A673 (cell line): ENCODE results near the gene KCNJ4. TPM values are rescaled to one million over a fixed set of nuclear protein-coding genes. Genes with fewer than 3 reads are reported as not detected.

Experiments
- Bru-seq: library from RNA; stranded (reverse); fragments of 400-500 nt; gene quantifications from one replicate; lab custom pipeline; 2021; lab: Mats Ljungman, UMichigan
- BruChase-seq, 2 experiments: library from RNA; stranded (reverse); fragments of 400-500 nt; gene quantifications; one replicate each; lab custom pipeline; 2021; lab: Mats Ljungman, UMichigan
- BruUV-seq: library from RNA; stranded (reverse); fragments of 400-500 nt; replicated peaks from 2 replicates; lab custom pipeline; 2021; lab: Mats Ljungman, UMichigan
- CTCF ChIA-PET: fragments of 300-600 bp; sonication (Branson Sonifier 250); formaldehyde crosslinking; loops from one replicate; lab custom pipeline; 2022; ENCODE audit warnings: antibody characterized with exemption; lab: Charles Lee
- POLR2A ChIA-PET: fragments of 300-600 bp; sonication (Branson Sonifier 250); formaldehyde crosslinking; loops from one replicate; lab custom pipeline; 2022; ENCODE audit warnings: antibody characterized with exemption; ENCODE audit not compliant: low non-redundant PET; lab: Charles Lee
- DNase-seq: peaks from one replicate; pipeline ENCODE4 v3.0.0-alpha.2; 2015; ENCODE audit warnings: low spot score
- H3K27ac ChIP-seq: fragments of 200-600 bp; sonication (generic); 2 replicates; pipeline ENCODE4 v1.5.1; 2016; ENCODE audit warnings: mixed run types, low read depth, mild to moderate bottlenecking, mixed read lengths, antibody characterized with exemption, low read length; ENCODE audit not compliant: poor library complexity, severe bottlenecking
- H3K27me3 ChIP-seq: fragments of 200-600 bp; sonication (generic); replicated peaks from 2 replicates; pipeline ENCODE4 v1.6.1; 2017; ENCODE audit warnings: mixed run types, low read depth, mild to moderate bottlenecking, mixed read lengths, antibody characterized with exemption, low read length; ENCODE audit not compliant: insufficient read depth, poor library complexity
- H3K36me3 ChIP-seq: fragments of 200-600 bp; sonication (generic); 2 replicates; pipeline ENCODE4 v1.6.1; 2016; ENCODE audit warnings: mixed run types, mild to moderate bottlenecking, mixed read lengths, antibody characterized with exemption, low read length; ENCODE audit not compliant: insufficient read depth, poor library complexity, severe bottlenecking
- H3K4me1 ChIP-seq: fragments of 200-600 bp; sonication (generic); 2 replicates; pipeline ENCODE4 v1.6.1; 2017; ENCODE audit warnings: mixed run types, mild to moderate bottlenecking, mixed read lengths, antibody characterized with exemption, low read length; ENCODE audit not compliant: insufficient read depth, poor library complexity, severe bottlenecking
- H3K4me3 ChIP-seq: fragments of 200-600 bp; sonication (generic); 2 replicates; pipeline ENCODE4 v1.5.1; 2016; ENCODE audit warnings: low read depth, mixed run types, mild to moderate bottlenecking, mixed read lengths, low read length; ENCODE audit not compliant: poor library complexity, severe bottlenecking
- H3K9me3 ChIP-seq: fragments of 200-600 bp; sonication (generic); 2 replicates; pipeline ENCODE4 v1.6.1; 2016; ENCODE audit warnings: mixed run types, low read depth, mild to moderate bottlenecking, mixed read lengths, antibody characterized with exemption, low read length; ENCODE audit not compliant: poor library complexity, severe bottlenecking
- EZH2 ChIP-seq: fragments of 200-600 bp; sonication (generic); IDR thresholded peaks from 2 replicates; pipeline ENCODE4 v1.6.1; 2017; ENCODE audit warnings: borderline replicate concordance, low read depth, mild to moderate bottlenecking, mixed read lengths, antibody characterized with exemption, low read length; ENCODE audit not compliant: poor library complexity, severe bottlenecking
- intact Hi-C: fragments of 100-400 bp; cut with micrococcal nuclease; formaldehyde crosslinking; loops from one replicate; pipeline ENCODE4 v1.10.0; 2022; ENCODE audit not compliant: unreplicated experiment
- long read RNA-seq: library from polyadenylated mRNA; stranded (forward); transcript quantifications from one replicate; pipeline ENCODE4 v2.0.0, GENCODE V29; 2022
- total RNA-seq: library from RNA; stranded (reverse); gene quantifications from 2 replicates; pipeline ENCODE4 v1.2.3, GENCODE V29; 2021
- TF ChIP-seq, protein P1 (sequence below): fragments of 300-800, 200-600 bp; sonication (generic); conservative IDR thresholded peaks from 2 replicates; pipeline ENCODE4 v1.5.1; 2017; ENCODE audit warnings: low read depth, mild to moderate bottlenecking, antibody characterized with exemption, low read length, moderate library complexity, mixed read lengths

The KCNJ4 gene
- total RNA-seq: 1.0 and 1.4 TPM in 2 replicates
- Bru-seq, nascent RNA: percentile 29 among the genes with signal in this experiment
- percentile 32 among the genes with signal in this experiment for BruChase-seq, experiment 1, labeled RNA remaining after a 2-hour chase
- percentile 45 among the genes with signal in this experiment for BruChase-seq, experiment 2, labeled RNA remaining after a 6-hour chase
- long read RNA-seq: 0 reads

GRCh38 chr22:38455076-38455529 is at the start of gene KCNJ4:
Gene KCNJ4, minus strand, starts transcription at chr22:38455199. Its CDS starts 27,067 bp downstream, at chr22:38428132.
- ChIA-PET CTCF (no interaction called here), POLR2A (no interaction called here)
- Histone ChIP-seq H3K36me3 (no peaks in the 10 kb centered on the region), H3K4me3 (peak within 1 kb of the TSS; percentile 58), H3K4me1 (peaks cover 10% of the 10 kb centered on the region), H3K27ac (no peak within 1 kb of the TSS), H3K9me3 (no peaks in the 10 kb centered on the region), H3K27me3 (peaks cover 8% of the 10 kb centered on the region)
- DNase-seq: no peak
- no TSS peak for BruUV-seq
- TF ChIP-seq, protein P1, sequence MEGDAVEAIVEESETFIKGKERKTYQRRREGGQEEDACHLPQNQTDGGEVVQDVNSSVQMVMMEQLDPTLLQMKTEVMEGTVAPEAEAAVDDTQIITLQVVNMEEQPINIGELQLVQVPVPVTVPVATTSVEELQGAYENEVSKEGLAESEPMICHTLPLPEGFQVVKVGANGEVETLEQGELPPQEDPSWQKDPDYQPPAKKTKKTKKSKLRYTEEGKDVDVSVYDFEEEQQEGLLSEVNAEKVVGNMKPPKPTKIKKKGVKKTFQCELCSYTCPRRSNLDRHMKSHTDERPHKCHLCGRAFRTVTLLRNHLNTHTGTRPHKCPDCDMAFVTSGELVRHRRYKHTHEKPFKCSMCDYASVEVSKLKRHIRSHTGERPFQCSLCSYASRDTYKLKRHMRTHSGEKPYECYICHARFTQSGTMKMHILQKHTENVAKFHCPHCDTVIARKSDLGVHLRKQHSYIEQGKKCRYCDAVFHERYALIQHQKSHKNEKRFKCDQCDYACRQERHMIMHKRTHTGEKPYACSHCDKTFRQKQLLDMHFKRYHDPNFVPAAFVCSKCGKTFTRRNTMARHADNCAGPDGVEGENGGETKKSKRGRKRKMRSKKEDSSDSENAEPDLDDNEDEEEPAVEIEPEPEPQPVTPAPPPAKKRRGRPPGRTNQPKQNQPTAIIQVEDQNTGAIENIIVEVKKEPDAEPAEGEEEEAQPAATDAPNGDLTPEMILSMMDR: no peak
- no peak for TF ChIP-seq EZH2
- intact Hi-C loops: no loop called here

- TF ChIP-seq, protein P1: no peak
- TF ChIP-seq EZH2: no peak
- Histone ChIP-seq H3K4me3 (peak overlapping the region; percentile 87), H3K9me3 (no peaks in the 10 kb centered on the region), H3K4me1 (peaks cover 14% of the 10 kb centered on the region), H3K27ac (no peak overlapping the region), H3K27me3 (no peaks in the 10 kb centered on the region), H3K36me3 (peaks cover 73% of the 10 kb centered on the region)
- no TSS peak for BruUV-seq
- ChIA-PET POLR2A (no interaction called here), CTCF (no interaction called here)
- intact Hi-C loops: loop anchor here (10.0 kb wide), 1 partner anchor 202 kb away; the partner anchor contains the start of genes GTPBP1 and JOSD1
- DNase-seq: no peak
Observed at GRCh38 chr22:38503021-38503420, 48.0 kb upstream of the KCNJ4 start.

- Histone ChIP-seq H3K4me3 (no peak overlapping the region), H3K4me1 (peaks cover 14% of the 10 kb centered on the region), H3K27me3 (no peaks in the 10 kb centered on the region), H3K36me3 (peaks cover 83% of the 10 kb centered on the region), H3K27ac (no peak overlapping the region), H3K9me3 (no peaks in the 10 kb centered on the region)
- no peak for DNase-seq
- ChIA-PET CTCF (interaction anchor here (0.6 kb wide), 1 partner anchor 68 kb away, joined by 3 read pairs; no protein-coding TSS in a partner anchor), POLR2A (interaction anchor here (0.8 kb wide), 1 partner anchor 86 kb away, joined by 3 read pairs; no protein-coding TSS in a partner anchor)
- no peak for TF ChIP-seq EZH2
- TF ChIP-seq, protein P1: no peak
- no TSS peak for BruUV-seq
- intact Hi-C loops: loop anchor here (10.0 kb wide), 1 partner anchor 203 kb away; the partner anchor contains the start of genes GTPBP1 and JOSD1
Observed at GRCh38 chr22:38501797-38502672, 47.0 kb upstream of the KCNJ4 start.
